ENCODE data around the gene KCNQ1. TPM values are rescaled to one million over a fixed set of nuclear protein-coding genes. Genes with fewer than 3 reads are reported as not detected.
A peak's percentile ranks its signal among the peaks of the same experiment; 100 is the strongest.

Gene KCNQ1
- total and polyA plus RNA-seq, 9 of the 15 experiments (the other 6 are each of a cell fraction or from before 2014, with no cell fraction given), result 0.44 TPM; not detected in 8

GRCh38 chr11:2406451-2406850 is 38.4 kb upstream of the KCNQ1 start:
- POLR2A ChIA-PET, result interaction anchor here (0.6 kb wide), 1 partner anchor 46 kb away, joined by 3 read pairs; no protein-coding TSS in a partner anchor
- intact Hi-C loops (cut with micrococcal nuclease), result no loop called here

More at GRCh38 chr11:2406451-2406850, 38.4 kb upstream of the KCNQ1 start:
- no peak overlapping the region for H3K27ac ChIP-seq (ENCODE audit: extremely low read depth, low read depth, low read length)
- no peak for ATAC-seq
- no peaks in the 10 kb centered on the region for H3K9me1 ChIP-seq (ENCODE audit: control insufficient read depth, insufficient read depth, low read length)
- 30% methylated on average over 13 of the region's 14 CpGs for WGBS (ENCODE audit: insufficient coverage, low coverage, missing lambda C conversion rate)
- H4K20me1 ChIP-seq (replicated peaks; ENCODE audit: control insufficient read depth, insufficient read depth, low read length), result peaks cover 3% of the 10 kb centered on the region; the same call in 1 of the 2 replicates
- no peak overlapping the region; a peak in 1 of 4 replicates for H3K9ac ChIP-seq (ENCODE audit: insufficient read depth in 1 of 2, low read depth in 2 of 2, low read length in 2 of 2)
- no peak overlapping the region for H2AFZ ChIP-seq (ENCODE audit: low read depth, low read length)
- peaks cover 11% of the 10 kb centered on the region for H3K79me2 ChIP-seq (ENCODE audit: control insufficient read depth, insufficient read depth, low read length)
- in situ Hi-C loops (cut with MboI), result no loop called here
- BruUV-seq (replicated peaks), result no TSS peak
- no peak overlapping the region for H3K4me2 ChIP-seq (ENCODE audit: insufficient read depth, low read length)
- TF ChIP-seq RBM17 (IDR thresholded peaks at IDR 0.05; ENCODE audit: borderline replicate concordance, low read depth, low read length) (no peak), EGR1 (conservative IDR thresholded peaks at IDR 0.05) (peak; percentile 40; the same call in 1 of the 2 replicates), CREB3L1 (IDR thresholded peaks at IDR 0.05; ENCODE audit: borderline replicate concordance, low read depth) (no peak)
- FAIRE-seq, result no peak
- H3K27me3 ChIP-seq (ENCODE audit: control insufficient read depth in 2 of 2, insufficient read depth in 2 of 2, low read length in 2 of 2), result peaks cover 21 to 49% of the 10 kb centered on the region in 2 experiments; a peak in 4 of 5 replicates
- CTCF ChIA-PET (ENCODE audit: low intra/inter-chr PET ratio), result no interaction called here
- H3K9me3 ChIP-seq (replicated peaks; ENCODE audit: control insufficient read depth, insufficient read depth, low read depth, low read length), result no peaks in the 10 kb centered on the region
- peaks cover 21% of the 10 kb centered on the region; the same call in 1 of the 3 replicates for H3K36me3 ChIP-seq (ENCODE audit: control insufficient read depth, insufficient read depth, low read length)
- DNase-seq (ENCODE audit: extremely low read depth in 1 of 4, low spot score in 3 of 4), result no peak
- H3K4me3 ChIP-seq, result no peak overlapping the region
- peaks cover 4 to 77% of the 10 kb centered on the region in 2 experiments; a peak in 3 of 5 replicates for H3K4me1 ChIP-seq (replicated peaks in 1 of 2; ENCODE audit: control insufficient read depth in 2 of 2, insufficient read depth in 2 of 2, low read length in 2 of 2)
